Right atrium auricular region (tissue), 2 donors: ENCODE measurements around the gene PRKCE. TPM values are rescaled to one million over a fixed set of nuclear protein-coding genes. Genes with fewer than 3 reads are reported as not detected.
A peak's percentile ranks its signal among the peaks of the same experiment; 100 is the strongest.

Experiments
- DNase-seq: peaks from one replicate; pipeline ENCODE4 v3.0.0-alpha.2; 2019; ENCODE audit warnings: low spot score
- H3K27ac ChIP-seq, 2 donors: fragments of 200-600 bp; sonication (generic); 1 replicate in 1 of 2; 2 replicates in 1 of 2; pipeline ENCODE4 v1.5.1; 2016 to 2019
- H3K27me3 ChIP-seq, 2 donors: fragments of 200-600 bp; sonication (generic); one replicate each; pipeline versions ENCODE4 v1.5.1 to v1.6.0; 2017 to 2019
- H3K36me3 ChIP-seq: fragments of 200-600 bp; sonication (generic); one replicate; pipeline ENCODE4 v1.5.1; 2016
- H3K4me1 ChIP-seq, 2 donors: fragments of 200-600 bp; sonication (generic); one replicate each; pipeline versions ENCODE4 v1.5.1 to v1.6.0; 2017 to 2019
- H3K4me3 ChIP-seq, 2 donors: fragments of 200-600 bp; sonication (generic); 1 replicate in 1 of 2; 2 replicates in 1 of 2; pipeline ENCODE4 v1.5.1; 2017 to 2019; ENCODE audit warnings: mild to moderate bottlenecking in 1 of 2, moderate library complexity in 1 of 2
- H3K9me3 ChIP-seq, 2 donors: fragments of 200-600 bp; sonication (generic); one replicate each; pipeline ENCODE4 v1.5.1; 2019
- CTCF ChIP-seq, 2 donors: fragments of 200-600 bp; sonication (generic); IDR thresholded peaks; one replicate each; pipeline ENCODE4 v1.5.1; 2019; ENCODE audit warnings: antibody characterized with exemption in 2 of 2
- total RNA-seq, 2 donors: library from RNA; depleted of rRNA; stranded (reverse); fragments of >200 nt; gene quantifications; one replicate each; pipeline ENCODE4 v1.1.0, GENCODE V29; 2016

The PRKCE gene
- total RNA-seq, 2 donors from 2014 or later: 7.2 to 11.8 TPM

- Histone ChIP-seq H3K36me3 (no peaks in the 10 kb centered on the region), H3K4me3 (no peak overlapping the region), H3K27me3 (no peaks in the 10 kb centered on the region), H3K9me3 (no peaks in the 10 kb centered on the region), H3K4me1 (peaks cover 0 to 15% of the 10 kb centered on the region in 2 donors), H3K27ac (peak overlapping the region; percentile 58 to 77)
- TF ChIP-seq CTCF (IDR thresholded peaks at IDR 0.05): no peak
- DNase-seq: peak; percentile 86
These were observed 446.4 kb downstream of the PRKCE start for GRCh38 chr2:46097714-46098480.

- no peak for TF ChIP-seq CTCF (IDR thresholded peaks at IDR 0.05)
- H3K36me3 ChIP-seq: no peaks in the 10 kb centered on the region
- H3K9me3 ChIP-seq: peaks cover 0 to 6% of the 10 kb centered on the region in 2 donors
- no peaks in the 10 kb centered on the region for H3K27me3 ChIP-seq
- H3K4me1 ChIP-seq: peaks cover 0 to 15% of the 10 kb centered on the region in 2 donors
- no peak overlapping the region for H3K4me3 ChIP-seq
- H3K27ac ChIP-seq: peak overlapping the region; percentile 58 to 77
- DNase-seq: no peak
These were observed 447.2 kb downstream of the PRKCE start for GRCh38 chr2:46098621-46099062.

DNA sequence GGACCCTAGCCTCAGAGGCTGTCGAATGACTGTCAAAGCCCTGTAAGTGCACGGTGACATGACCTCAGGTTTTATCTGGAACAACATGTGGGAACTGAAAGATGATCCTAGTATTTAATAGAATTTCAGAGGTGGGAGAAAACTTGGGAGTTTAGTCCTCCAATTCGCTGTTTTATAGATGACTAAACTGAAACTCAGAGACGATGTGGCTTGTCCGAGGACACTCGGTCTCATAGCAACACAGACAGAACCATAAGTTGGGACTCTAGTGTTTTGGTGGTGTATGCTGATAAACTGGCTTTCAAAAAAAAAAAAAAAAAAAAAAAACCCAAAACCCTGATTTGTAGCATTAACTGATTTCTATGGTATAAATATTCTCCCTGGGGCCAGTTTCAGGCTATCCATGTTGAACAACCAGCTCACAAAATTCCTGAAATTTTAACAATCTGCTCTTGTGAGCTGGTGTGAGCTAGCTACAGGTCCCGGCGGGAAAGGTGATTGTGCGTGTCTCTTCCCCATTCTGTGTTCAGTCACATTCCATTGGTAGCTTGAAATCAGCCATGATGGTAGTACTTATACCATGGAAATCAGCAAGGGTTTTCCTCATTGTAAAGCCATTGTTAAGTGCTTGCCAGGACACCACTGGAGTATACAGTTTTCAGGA lies 450.2 kb downstream of the PRKCE start:
- Histone ChIP-seq H3K4me3 (no peak overlapping the region), H3K36me3 (no peaks in the 10 kb centered on the region), H3K27ac (no peak overlapping the region), H3K4me1 (peaks cover 0 to 15% of the 10 kb centered on the region in 2 donors), H3K27me3 (no peaks in the 10 kb centered on the region), H3K9me3 (peaks cover 0 to 20% of the 10 kb centered on the region in 2 donors)
- DNase-seq: no peak
- TF ChIP-seq CTCF (IDR thresholded peaks at IDR 0.05): no peak

GRCh38 chr2:46106690-46107089 lies 455.2 kb downstream of the PRKCE start:
- no peaks in the 10 kb centered on the region for H3K36me3 ChIP-seq
- TF ChIP-seq CTCF (IDR thresholded peaks at IDR 0.05): no peak
- no peak overlapping the region for H3K4me3 ChIP-seq
- H3K4me1 ChIP-seq: no peaks in the 10 kb centered on the region
- H3K27ac ChIP-seq: no peak overlapping the region
- DNase-seq: no peak
- H3K9me3 ChIP-seq: peaks cover 0 to 20% of the 10 kb centered on the region in 2 donors
- H3K27me3 ChIP-seq: no peaks in the 10 kb centered on the region

DNA sequence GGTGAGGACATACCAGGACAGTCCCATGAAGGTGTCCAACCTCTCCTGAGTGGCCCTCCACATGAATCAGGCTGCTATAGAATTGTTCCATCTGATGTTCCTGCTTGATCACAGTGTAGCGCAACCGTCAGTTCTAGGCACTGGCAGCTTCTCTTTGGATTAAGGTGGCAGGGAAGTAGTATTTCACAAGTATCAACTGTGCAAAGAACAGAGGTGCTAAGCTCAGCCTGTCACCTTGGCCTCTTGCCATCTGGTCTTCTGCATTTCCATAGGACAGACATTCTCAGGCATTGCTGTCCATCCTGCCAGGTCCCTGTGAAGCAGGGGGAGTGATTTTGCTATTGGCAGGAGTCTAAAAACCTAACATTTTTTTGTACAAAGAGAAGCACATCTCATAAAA lies 463.5 kb downstream of the PRKCE start:
- Histone ChIP-seq H3K27ac (no peak overlapping the region), H3K4me1 (peaks cover 0 to 39% of the 10 kb centered on the region in 2 donors), H3K4me3 (no peak overlapping the region), H3K36me3 (no peaks in the 10 kb centered on the region), H3K9me3 (no peaks in the 10 kb centered on the region), H3K27me3 (no peaks in the 10 kb centered on the region)
- TF ChIP-seq CTCF (IDR thresholded peaks at IDR 0.05): no peak
- DNase-seq: no peak
